Measurements from ENCODE around the gene SARS2. TPM values are rescaled to one million over a fixed set of nuclear protein-coding genes. Genes with fewer than 3 reads are reported as not detected.

The SARS2 gene
- total RNA-seq, 2 experiments from 2014 or later, result 43.4 to 48.6 TPM

DNA sequence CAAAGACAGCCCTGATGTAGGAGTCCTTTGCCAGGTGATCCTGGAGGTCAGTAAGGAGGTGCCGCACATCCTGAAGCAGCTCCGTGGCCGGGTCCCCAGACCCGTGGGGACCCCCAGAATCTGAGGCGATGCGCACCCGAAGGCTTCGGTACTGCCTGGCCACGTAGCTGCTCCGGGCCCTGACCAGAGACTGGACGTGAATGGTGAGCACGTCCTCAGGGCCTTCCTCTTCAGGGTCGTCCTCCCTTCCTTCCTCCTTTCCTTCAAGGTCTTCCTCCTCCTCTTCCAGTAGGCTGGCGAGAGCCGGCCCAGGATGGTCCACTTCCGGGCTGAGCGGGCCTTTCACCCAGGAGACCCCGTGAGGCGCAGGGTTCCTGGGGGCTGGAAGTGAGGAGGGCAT lies 60.0 kb downstream of the SARS2 start:
- no peak for ATAC-seq
- TF ChIP-seq, protein P1, sequence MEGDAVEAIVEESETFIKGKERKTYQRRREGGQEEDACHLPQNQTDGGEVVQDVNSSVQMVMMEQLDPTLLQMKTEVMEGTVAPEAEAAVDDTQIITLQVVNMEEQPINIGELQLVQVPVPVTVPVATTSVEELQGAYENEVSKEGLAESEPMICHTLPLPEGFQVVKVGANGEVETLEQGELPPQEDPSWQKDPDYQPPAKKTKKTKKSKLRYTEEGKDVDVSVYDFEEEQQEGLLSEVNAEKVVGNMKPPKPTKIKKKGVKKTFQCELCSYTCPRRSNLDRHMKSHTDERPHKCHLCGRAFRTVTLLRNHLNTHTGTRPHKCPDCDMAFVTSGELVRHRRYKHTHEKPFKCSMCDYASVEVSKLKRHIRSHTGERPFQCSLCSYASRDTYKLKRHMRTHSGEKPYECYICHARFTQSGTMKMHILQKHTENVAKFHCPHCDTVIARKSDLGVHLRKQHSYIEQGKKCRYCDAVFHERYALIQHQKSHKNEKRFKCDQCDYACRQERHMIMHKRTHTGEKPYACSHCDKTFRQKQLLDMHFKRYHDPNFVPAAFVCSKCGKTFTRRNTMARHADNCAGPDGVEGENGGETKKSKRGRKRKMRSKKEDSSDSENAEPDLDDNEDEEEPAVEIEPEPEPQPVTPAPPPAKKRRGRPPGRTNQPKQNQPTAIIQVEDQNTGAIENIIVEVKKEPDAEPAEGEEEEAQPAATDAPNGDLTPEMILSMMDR (IDR thresholded peaks at IDR 0.05), result no peak
- peaks cover 52% of the 10 kb centered on the region for H3K36me3 Mint-ChIP-seq (ENCODE audit: low read depth)
- peaks cover 37% of the 10 kb centered on the region for H3K4me1 Mint-ChIP-seq (ENCODE audit: low read depth)
- ChIA-PET POLR2A (interaction anchor here (1.2 to 12.2 kb wide), 8 partner anchors 10 to 33 kb away, joined by 3 to 152 read pairs (median 9); partner anchors contain the start of gene HNRNPL), CTCF (interaction anchor here (1.2 to 6.3 kb wide), 4 partner anchors 17 to 60 kb away, joined by 3 to 33 read pairs (median 16); partner anchors contain the start of genes MRPS12 and SARS2)
- no peaks in the 10 kb centered on the region for H3K27me3 Mint-ChIP-seq
- no peak for DNase-seq
- intact Hi-C loops (cut with micrococcal nuclease), result no loop called here
- H3K27ac Mint-ChIP-seq, result peak overlapping the region; percentile 88
- H3K4me3 Mint-ChIP-seq, result peak overlapping the region; percentile 85
- H3K9me3 Mint-ChIP-seq, result no peaks in the 10 kb centered on the region

GRCh38 chr19:38869836-38870607 lies 60.5 kb downstream of the SARS2 start:
- intact Hi-C loops (cut with micrococcal nuclease), result no loop called here

GRCh38 chr19:38869160-38869835 lies 61.3 kb downstream of the SARS2 start:
- peaks cover 3% of the 10 kb centered on the region for H3K9me3 Mint-ChIP-seq
- H3K27ac Mint-ChIP-seq, result peak overlapping the region; percentile 92
- H3K36me3 Mint-ChIP-seq (ENCODE audit: low read depth), result peaks cover 62% of the 10 kb centered on the region
- TF ChIP-seq, protein P1 (IDR thresholded peaks at IDR 0.05), result no peak
- intact Hi-C loops (cut with micrococcal nuclease), result no loop called here
- peaks cover 50% of the 10 kb centered on the region for H3K4me1 Mint-ChIP-seq (ENCODE audit: low read depth)
- DNase-seq (peak; percentile 58), ATAC-seq (peak; percentile 5)
- H3K27me3 Mint-ChIP-seq, result no peaks in the 10 kb centered on the region
- H3K4me3 Mint-ChIP-seq, result peak overlapping the region; percentile 85
- POLR2A ChIA-PET, result interaction anchor here (0.6 to 12.2 kb wide), 13 partner anchors 9 to 248 kb away, joined by 3 to 152 read pairs (median 7); partner anchors contain the start of genes ECH1, HNRNPL and RINL
- CTCF ChIA-PET, result interaction anchor here (0.6 to 6.3 kb wide), 16 partner anchors 9 to 336 kb away, joined by 3 to 33 read pairs (median 4); partner anchors contain the start of genes MRPS12, RINL and SARS2

More at GRCh38 chr19:38869836-38870607, 60.5 kb downstream of the SARS2 start:
- H3K9me3 Mint-ChIP-seq, result peaks cover 2% of the 10 kb centered on the region
- H3K4me3 Mint-ChIP-seq, result peak overlapping the region; percentile 85
- H3K27ac Mint-ChIP-seq, result peak overlapping the region; percentile 92
- peaks cover 43% of the 10 kb centered on the region for H3K4me1 Mint-ChIP-seq (ENCODE audit: low read depth)
- ATAC-seq (peak; percentile 83), DNase-seq (peak; percentile 95)
- TF ChIP-seq, protein P1 (IDR thresholded peaks at IDR 0.05), result peak; percentile 90
- H3K36me3 Mint-ChIP-seq (ENCODE audit: low read depth), result peaks cover 55% of the 10 kb centered on the region
- H3K27me3 Mint-ChIP-seq, result no peaks in the 10 kb centered on the region
- ChIA-PET CTCF (interaction anchor here (0.8 to 6.3 kb wide), 12 partner anchors 8 to 232 kb away, joined by 3 to 33 read pairs (median 6); partner anchors contain the start of genes MRPS12, RINL and SARS2), POLR2A (interaction anchor here (0.8 to 12.2 kb wide), 13 partner anchors 8 to 249 kb away, joined by 3 to 152 read pairs (median 9); partner anchors contain the start of genes ECH1, HNRNPL and RINL)

DNA sequence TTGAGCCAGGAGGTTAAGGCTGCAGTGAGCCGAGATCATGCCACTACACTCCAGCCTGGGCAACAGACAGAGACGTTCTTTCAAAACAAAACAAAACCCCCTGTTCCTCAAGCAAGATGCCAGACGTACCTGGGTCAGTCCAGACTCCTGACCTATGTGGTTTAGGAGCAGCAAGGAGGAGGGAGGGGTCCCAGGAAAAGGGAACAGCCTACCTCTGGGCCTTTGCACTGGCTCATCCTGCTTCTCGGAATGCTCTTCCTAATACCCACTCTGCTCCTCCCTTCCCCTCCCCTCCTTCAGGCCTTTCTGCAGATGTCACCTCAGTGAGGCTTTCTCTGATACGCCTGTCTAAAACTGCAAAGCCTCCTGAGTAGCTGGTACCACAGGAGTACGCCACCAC lies 62.0 kb downstream of the SARS2 start:
- Mint-ChIP-seq H3K4me1 (ENCODE audit: low read depth) (peaks cover 52% of the 10 kb centered on the region), H3K27ac (peak overlapping the region; percentile 92), H3K9me3 (peaks cover 3% of the 10 kb centered on the region), H3K27me3 (no peaks in the 10 kb centered on the region), H3K4me3 (peak overlapping the region; percentile 85), H3K36me3 (ENCODE audit: low read depth) (peaks cover 63% of the 10 kb centered on the region)
- no peak for ATAC-seq
- intact Hi-C loops (cut with micrococcal nuclease), result no loop called here
- TF ChIP-seq, protein P1 (IDR thresholded peaks at IDR 0.05), result no peak
- CTCF ChIA-PET, result interaction anchor here (0.8 to 6.3 kb wide), 10 partner anchors 10 to 335 kb away, joined by 3 to 33 read pairs (median 5); partner anchors contain the start of genes MRPS12, RINL and SARS2
- POLR2A ChIA-PET, result interaction anchor here (0.6 to 12.2 kb wide), 10 partner anchors 8 to 37 kb away, joined by 3 to 152 read pairs (median 8); partner anchors contain the start of genes ECH1, HNRNPL and RINL
- no peak for DNase-seq
